Brain microvascular endothelial cell (primary cell): ENCODE data around the gene GPR37L1.

ENCODE experiments used
- DNase-seq: peaks from one replicate; pipeline ENCODE4 v3.0.0-alpha.2; 2020
- H3K27ac ChIP-seq: fragments of 250-450 bp; sonication (Bioruptor Pico); 2 replicates; pipeline ENCODE4 v1.5.1; 2020; ENCODE audit warnings: mild to moderate bottlenecking, moderate library complexity
- H3K27me3 ChIP-seq: fragments of 250-450 bp; sonication (Bioruptor Pico); replicated peaks from 2 replicates; pipeline ENCODE4 v1.5.1; 2020; ENCODE audit warnings: mild to moderate bottlenecking
- H3K36me3 ChIP-seq: fragments of 250-450 bp; sonication (Bioruptor Pico); replicated peaks from 2 replicates; pipeline ENCODE4 v1.5.1; 2020; ENCODE audit warnings: mild to moderate bottlenecking
- H3K4me3 ChIP-seq: 2 replicates; pipeline ENCODE4 v1.5.1; 2011; ENCODE audit warnings: low read depth, mild to moderate bottlenecking, control low read depth, low read length, moderate library complexity
- CTCF ChIP-seq: IDR thresholded peaks from 2 replicates; pipeline ENCODE4 v1.5.1; 2011; ENCODE audit warnings: low read depth, mild to moderate bottlenecking, moderate library complexity, low read length, control low read depth, inconsistent platforms; ENCODE audit errors: missing control alignments
- in situ Hi-C: cut with HindIII; loops from 2 replicates; pipeline ENCODE4 v1.10.0; 2017; ENCODE audit warnings: low sequenced_read_pairs, low pct_ligation_motif_present

Gene GPR37L1

GRCh38 chr1:202112859-202113689, 9.6 kb upstream of the GPR37L1 start:
- Histone ChIP-seq H3K36me3 (no peaks in the 10 kb centered on the region), H3K27ac (no peak overlapping the region), H3K27me3 (no peaks in the 10 kb centered on the region), H3K4me3 (no peak overlapping the region)
- DNase-seq = no peak
- no peak for TF ChIP-seq CTCF
- in situ Hi-C loops = no loop called here

GRCh38 chr1:202113690-202114300, 8.9 kb upstream of the GPR37L1 start:
- Histone ChIP-seq H3K36me3 (no peaks in the 10 kb centered on the region), H3K27ac (no peak overlapping the region), H3K27me3 (no peaks in the 10 kb centered on the region), H3K4me3 (no peak overlapping the region)
- TF ChIP-seq CTCF = no peak
- no peak for DNase-seq
- in situ Hi-C loops = no loop called here

- H3K36me3 ChIP-seq = no peaks in the 10 kb centered on the region
- H3K27me3 ChIP-seq = no peaks in the 10 kb centered on the region
- no peak for TF ChIP-seq CTCF
- no peak overlapping the region for H3K4me3 ChIP-seq
- in situ Hi-C loops = no loop called here
- H3K27ac ChIP-seq = no peak overlapping the region
- no peak for DNase-seq
Measured at GRCh38 chr1:202116287-202116686, 6.4 kb upstream of the GPR37L1 start.

GRCh38 chr1:202117898-202118371, 4.8 kb upstream of the GPR37L1 start:
- no peaks in the 10 kb centered on the region for H3K36me3 ChIP-seq
- H3K27ac ChIP-seq = no peak overlapping the region
- in situ Hi-C loops = no loop called here
- no peaks in the 10 kb centered on the region for H3K27me3 ChIP-seq
- no peak overlapping the region for H3K4me3 ChIP-seq
- DNase-seq = no peak
- no peak for TF ChIP-seq CTCF

GRCh38 chr1:202121006-202121405, 1.7 kb upstream of the GPR37L1 start:
- no peaks in the 10 kb centered on the region for H3K36me3 ChIP-seq
- H3K27me3 ChIP-seq = peaks cover 4% of the 10 kb centered on the region
- in situ Hi-C loops = no loop called here
- H3K4me3 ChIP-seq = no peak overlapping the region
- no peak overlapping the region for H3K27ac ChIP-seq
- TF ChIP-seq CTCF = no peak
- no peak for DNase-seq
